ENCODE results near the gene NKX1-1. TPM values are rescaled to one million over a fixed set of nuclear protein-coding genes. Genes with fewer than 3 reads are reported as not detected.

The NKX1-1 gene
- total and polyA plus RNA-seq, 2 experiments from 2014 or later, result not detected

DNA sequence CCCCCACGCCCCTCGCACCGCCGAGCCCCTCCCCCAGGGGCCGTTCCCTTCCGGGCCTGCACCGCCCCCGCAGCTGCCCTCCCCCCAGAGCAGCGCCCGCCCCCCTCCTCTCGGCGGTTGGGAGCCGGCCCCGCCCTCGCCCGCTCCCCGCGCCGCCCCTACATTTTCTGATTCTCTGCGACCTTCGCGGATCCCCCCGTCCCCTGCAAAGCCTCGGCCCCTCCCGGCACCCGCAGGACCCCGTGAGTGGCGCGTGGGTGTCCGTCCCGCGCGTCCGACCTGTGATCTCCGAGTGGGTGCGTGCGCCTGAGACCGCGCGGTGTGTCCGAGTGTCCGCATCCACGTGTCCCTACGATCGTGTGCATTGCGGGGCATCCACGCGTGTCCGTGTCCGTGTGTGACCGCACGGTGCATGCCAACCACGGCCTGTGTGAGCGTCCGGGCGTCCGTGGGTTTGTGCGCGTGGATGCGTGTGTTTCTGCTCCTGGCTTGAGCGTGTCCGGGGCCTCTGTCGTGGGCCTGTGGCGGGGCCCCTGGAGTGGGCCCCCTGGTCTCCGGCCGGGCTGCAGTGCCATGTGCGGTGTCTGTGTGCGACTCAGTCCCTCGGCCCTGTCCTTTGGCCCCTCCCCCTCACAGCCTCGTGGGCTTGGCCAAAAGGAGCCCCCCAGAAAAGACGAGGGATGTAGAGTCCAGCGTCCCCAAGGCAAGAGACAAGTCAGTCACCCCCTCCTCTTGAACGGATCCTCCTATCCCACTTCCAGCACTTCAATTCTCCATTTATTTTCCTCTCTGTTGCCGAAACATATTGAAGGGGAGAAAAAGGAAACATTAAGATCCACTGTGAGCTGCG lies 8.8 kb upstream of the NKX1-1 start (continued):
- TF ChIP-seq, protein P1, sequence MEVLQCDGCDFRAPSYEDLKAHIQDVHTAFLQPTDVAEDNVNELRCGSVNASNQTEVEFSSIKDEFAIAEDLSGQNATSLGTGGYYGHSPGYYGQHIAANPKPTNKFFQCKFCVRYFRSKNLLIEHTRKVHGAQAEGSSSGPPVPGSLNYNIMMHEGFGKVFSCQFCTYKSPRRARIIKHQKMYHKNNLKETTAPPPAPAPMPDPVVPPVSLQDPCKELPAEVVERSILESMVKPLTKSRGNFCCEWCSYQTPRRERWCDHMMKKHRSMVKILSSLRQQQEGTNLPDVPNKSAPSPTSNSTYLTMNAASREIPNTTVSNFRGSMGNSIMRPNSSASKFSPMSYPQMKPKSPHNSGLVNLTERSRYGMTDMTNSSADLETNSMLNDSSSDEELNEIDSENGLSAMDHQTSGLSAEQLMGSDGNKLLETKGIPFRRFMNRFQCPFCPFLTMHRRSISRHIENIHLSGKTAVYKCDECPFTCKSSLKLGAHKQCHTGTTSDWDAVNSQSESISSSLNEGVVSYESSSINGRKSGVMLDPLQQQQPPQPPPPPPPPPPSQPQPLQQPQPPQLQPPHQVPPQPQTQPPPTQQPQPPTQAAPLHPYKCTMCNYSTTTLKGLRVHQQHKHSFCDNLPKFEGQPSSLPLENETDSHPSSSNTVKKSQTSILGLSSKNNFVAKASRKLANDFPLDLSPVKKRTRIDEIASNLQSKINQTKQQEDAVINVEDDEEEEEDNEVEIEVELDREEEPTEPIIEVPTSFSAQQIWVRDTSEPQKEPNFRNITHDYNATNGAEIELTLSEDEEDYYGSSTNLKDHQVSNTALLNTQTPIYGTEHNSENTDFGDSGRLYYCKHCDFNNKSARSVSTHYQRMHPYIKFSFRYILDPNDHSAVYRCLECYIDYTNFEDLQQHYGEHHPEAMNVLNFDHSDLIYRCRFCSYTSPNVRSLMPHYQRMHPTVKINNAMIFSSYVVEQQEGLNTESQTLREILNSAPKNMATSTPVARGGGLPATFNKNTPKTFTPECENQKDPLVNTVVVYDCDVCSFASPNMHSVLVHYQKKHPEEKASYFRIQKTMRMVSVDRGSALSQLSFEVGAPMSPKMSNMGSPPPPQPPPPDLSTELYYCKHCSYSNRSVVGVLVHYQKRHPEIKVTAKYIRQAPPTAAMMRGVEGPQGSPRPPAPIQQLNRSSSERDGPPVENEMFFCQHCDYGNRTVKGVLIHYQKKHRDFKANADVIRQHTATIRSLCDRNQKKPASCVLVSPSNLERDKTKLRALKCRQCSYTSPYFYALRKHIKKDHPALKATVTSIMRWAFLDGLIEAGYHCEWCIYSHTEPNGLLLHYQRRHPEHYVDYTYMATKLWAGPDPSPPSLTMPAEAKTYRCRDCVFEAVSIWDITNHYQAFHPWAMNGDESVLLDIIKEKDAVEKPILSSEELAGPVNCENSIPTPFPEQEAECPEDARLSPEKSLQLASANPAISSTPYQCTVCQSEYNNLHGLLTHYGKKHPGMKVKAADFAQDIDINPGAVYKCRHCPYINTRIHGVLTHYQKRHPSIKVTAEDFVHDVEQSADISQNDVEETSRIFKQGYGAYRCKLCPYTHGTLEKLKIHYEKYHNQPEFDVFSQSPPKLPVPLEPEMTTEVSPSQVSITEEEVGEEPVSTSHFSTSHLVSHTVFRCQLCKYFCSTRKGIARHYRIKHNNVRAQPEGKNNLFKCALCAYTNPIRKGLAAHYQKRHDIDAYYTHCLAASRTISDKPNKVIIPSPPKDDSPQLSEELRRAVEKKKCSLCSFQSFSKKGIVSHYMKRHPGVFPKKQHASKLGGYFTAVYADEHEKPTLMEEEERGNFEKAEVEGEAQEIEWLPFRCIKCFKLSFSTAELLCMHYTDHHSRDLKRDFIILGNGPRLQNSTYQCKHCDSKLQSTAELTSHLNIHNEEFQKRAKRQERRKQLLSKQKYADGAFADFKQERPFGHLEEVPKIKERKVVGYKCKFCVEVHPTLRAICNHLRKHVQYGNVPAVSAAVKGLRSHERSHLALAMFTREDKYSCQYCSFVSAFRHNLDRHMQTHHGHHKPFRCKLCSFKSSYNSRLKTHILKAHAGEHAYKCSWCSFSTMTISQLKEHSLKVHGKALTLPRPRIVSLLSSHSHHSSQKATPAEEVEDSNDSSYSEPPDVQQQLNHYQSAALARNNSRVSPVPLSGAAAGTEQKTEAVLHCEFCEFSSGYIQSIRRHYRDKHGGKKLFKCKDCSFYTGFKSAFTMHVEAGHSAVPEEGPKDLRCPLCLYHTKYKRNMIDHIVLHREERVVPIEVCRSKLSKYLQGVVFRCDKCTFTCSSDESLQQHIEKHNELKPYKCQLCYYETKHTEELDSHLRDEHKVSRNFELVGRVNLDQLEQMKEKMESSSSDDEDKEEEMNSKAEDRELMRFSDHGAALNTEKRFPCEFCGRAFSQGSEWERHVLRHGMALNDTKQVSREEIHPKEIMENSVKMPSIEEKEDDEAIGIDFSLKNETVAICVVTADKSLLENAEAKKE (CRISPR knock-in tag; IDR thresholded peaks at IDR 0.05), result no peak
- TF ChIP-seq, protein P2, sequence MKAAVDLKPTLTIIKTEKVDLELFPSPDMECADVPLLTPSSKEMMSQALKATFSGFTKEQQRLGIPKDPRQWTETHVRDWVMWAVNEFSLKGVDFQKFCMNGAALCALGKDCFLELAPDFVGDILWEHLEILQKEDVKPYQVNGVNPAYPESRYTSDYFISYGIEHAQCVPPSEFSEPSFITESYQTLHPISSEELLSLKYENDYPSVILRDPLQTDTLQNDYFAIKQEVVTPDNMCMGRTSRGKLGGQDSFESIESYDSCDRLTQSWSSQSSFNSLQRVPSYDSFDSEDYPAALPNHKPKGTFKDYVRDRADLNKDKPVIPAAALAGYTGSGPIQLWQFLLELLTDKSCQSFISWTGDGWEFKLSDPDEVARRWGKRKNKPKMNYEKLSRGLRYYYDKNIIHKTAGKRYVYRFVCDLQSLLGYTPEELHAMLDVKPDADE (IDR thresholded peaks at IDR 0.05), result no peak
- no peak for TF ChIP-seq EZH2 (IDR thresholded peaks at IDR 0.05; ENCODE audit: low read depth, unreplicated experiment)
- no peak for TF ChIP-seq CREB1 (CRISPR knock-in tag; IDR thresholded peaks at IDR 0.05; ENCODE audit: low read depth)
- no peak for TF ChIP-seq NANOG (IDR thresholded peaks at IDR 0.05; ENCODE audit: borderline replicate concordance)
- TF ChIP-seq EZH2phosphoT487 (IDR thresholded peaks at IDR 0.05; ENCODE audit: unreplicated experiment), result no peak
- TF ChIP-seq, protein P3, sequence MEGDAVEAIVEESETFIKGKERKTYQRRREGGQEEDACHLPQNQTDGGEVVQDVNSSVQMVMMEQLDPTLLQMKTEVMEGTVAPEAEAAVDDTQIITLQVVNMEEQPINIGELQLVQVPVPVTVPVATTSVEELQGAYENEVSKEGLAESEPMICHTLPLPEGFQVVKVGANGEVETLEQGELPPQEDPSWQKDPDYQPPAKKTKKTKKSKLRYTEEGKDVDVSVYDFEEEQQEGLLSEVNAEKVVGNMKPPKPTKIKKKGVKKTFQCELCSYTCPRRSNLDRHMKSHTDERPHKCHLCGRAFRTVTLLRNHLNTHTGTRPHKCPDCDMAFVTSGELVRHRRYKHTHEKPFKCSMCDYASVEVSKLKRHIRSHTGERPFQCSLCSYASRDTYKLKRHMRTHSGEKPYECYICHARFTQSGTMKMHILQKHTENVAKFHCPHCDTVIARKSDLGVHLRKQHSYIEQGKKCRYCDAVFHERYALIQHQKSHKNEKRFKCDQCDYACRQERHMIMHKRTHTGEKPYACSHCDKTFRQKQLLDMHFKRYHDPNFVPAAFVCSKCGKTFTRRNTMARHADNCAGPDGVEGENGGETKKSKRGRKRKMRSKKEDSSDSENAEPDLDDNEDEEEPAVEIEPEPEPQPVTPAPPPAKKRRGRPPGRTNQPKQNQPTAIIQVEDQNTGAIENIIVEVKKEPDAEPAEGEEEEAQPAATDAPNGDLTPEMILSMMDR (conservative IDR thresholded peaks at IDR 0.05; ENCODE audit: low read depth in 2 of 2), result no peak
- no peak for TF ChIP-seq ZNF331 (CRISPR knock-in tag; IDR thresholded peaks at IDR 0.05; ENCODE audit: low read depth)
